GM19328 (cell line): ENCODE results near the gene PTPRN2.
A peak's percentile ranks its signal among the peaks of the same experiment; 100 is the strongest.

Experiments used
- ATAC-seq: cut with Tn5 transposase; IDR thresholded peaks from one replicate; pipeline ENCODE4 v1.9.1; 2021; ENCODE audit warnings: mild to moderate bottlenecking, moderate library complexity; ENCODE audit not compliant: unreplicated experiment

Gene PTPRN2

GRCh38 chr7:158603773-158604755, 16.4 kb upstream of the PTPRN2 start:
- peak; percentile 18 for ATAC-seq

GRCh38 chr7:158602905-158603772, 15.5 kb upstream of the PTPRN2 start:
- peak; percentile 58 for ATAC-seq

GRCh38 chr7:158602041-158602440, 14.4 kb upstream of the PTPRN2 start:
- no peak for ATAC-seq

- ATAC-seq = no peak
Observed at GRCh38 chr7:158601090-158601489, 13.5 kb upstream of the PTPRN2 start.

GRCh38 chr7:158596745-158597144, 9.1 kb upstream of the PTPRN2 start:
- ATAC-seq = no peak

GRCh38 chr7:158596309-158596708, 8.7 kb upstream of the PTPRN2 start:
- ATAC-seq = no peak

GRCh38 chr7:158595068-158595467, 7.4 kb upstream of the PTPRN2 start:
- no peak for ATAC-seq

GRCh38 chr7:158592541-158592940, 4.9 kb upstream of the PTPRN2 start:
- no peak for ATAC-seq

GRCh38 chr7:158591944-158592343, 4.3 kb upstream of the PTPRN2 start:
- ATAC-seq = no peak

- ATAC-seq = no peak
Observed at GRCh38 chr7:158590181-158590530, 2.5 kb upstream of the PTPRN2 start.

GRCh38 chr7:158589653-158590052, 2.0 kb upstream of the PTPRN2 start:
- no peak for ATAC-seq

- no peak for ATAC-seq
Observed at GRCh38 chr7:158588878-158589442, 1.3 kb upstream of the PTPRN2 start.

- no peak for ATAC-seq
Observed at GRCh38 chr7:158588085-158588877, 658 bp upstream of the PTPRN2 start.

- no peak for ATAC-seq
Observed at GRCh38 chr7:158586499-158587161, 993 bp downstream of the PTPRN2 start.

- ATAC-seq = no peak
Observed at GRCh38 chr7:158585721-158586498, 1.7 kb downstream of the PTPRN2 start.

GRCh38 chr7:158584407-158584806, 3.2 kb downstream of the PTPRN2 start:
- no peak for ATAC-seq

- ATAC-seq = no peak
Observed at GRCh38 chr7:158583810-158584209, 3.8 kb downstream of the PTPRN2 start.

- no peak for ATAC-seq
Observed at GRCh38 chr7:158583143-158583542, 4.5 kb downstream of the PTPRN2 start.

- ATAC-seq = no peak
Observed at GRCh38 chr7:158582089-158582456, 5.5 kb downstream of the PTPRN2 start.
